ENCODE results near the gene PPP1R13L.
"Not testable (repeated sequence)": the region's sequence is repeated elsewhere in the genome, so short reads cannot be mapped to it uniquely, and the experiment has no call there.

Gene PPP1R13L

DNA sequence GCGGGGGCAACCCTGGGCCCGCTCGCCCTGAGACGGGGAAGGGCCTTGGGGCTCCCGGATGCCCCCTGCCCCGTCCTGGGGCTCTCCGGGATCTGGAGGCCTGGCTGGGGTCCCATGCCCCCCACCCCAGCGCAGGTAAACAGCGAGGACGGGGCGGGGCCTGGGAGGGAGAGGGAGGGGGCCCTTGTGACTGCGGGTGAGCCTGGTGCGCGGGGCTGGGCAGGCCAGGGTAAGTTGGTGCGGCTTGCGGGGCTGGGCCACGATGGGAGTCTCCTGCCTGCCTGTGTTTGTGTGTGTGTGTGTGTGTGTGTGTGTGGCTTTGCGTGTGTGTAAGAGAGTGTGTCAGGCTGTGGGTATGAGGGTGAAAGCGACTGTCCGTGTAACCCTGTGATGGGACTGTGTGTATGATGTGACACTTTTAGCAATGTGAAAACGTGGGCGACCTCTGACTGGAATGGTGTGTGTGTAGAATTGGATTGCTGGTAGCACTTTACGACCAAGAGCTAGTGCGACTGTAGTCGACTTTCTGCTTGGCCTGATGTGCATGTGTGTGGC, 63.9 kb downstream of the PPP1R13L start:
- H3K4me1 ChIP-seq (ENCODE audit: low read depth, poor library complexity, severe bottlenecking) = peaks cover 10% of the 10 kb centered on the region
- H3K4me3 ChIP-seq (IDR thresholded peaks at IDR 0.05; ENCODE audit: insufficient read depth, low read depth, low read length) = no peak overlapping the region
- H3K4me2 ChIP-seq = peak overlapping the region; percentile 50; the same call in 1 of the 2 replicates
- no peaks in the 10 kb centered on the region for H3K79me2 ChIP-seq (ENCODE audit: insufficient read depth, low read depth)
- no peak for TF ChIP-seq CTCF (conservative IDR thresholded peaks at IDR 0.05; ENCODE audit: low read depth, low read length)
- peak overlapping the region; percentile 30; the same call in 1 of the 2 replicates for H2AFZ ChIP-seq (ENCODE audit: low read depth)
- peaks cover 4% of the 10 kb centered on the region; the same call in 1 of the 2 replicates for H3K27me3 ChIP-seq (ENCODE audit: insufficient read depth, low read depth)
- H4K20me1 ChIP-seq (ENCODE audit: insufficient read depth) = no peaks in the 10 kb centered on the region
- no peaks in the 10 kb centered on the region for H3K36me3 ChIP-seq (ENCODE audit: insufficient read depth)
- H3K9ac ChIP-seq = no peak overlapping the region
- no peak overlapping the region for H3K27ac ChIP-seq

DNA sequence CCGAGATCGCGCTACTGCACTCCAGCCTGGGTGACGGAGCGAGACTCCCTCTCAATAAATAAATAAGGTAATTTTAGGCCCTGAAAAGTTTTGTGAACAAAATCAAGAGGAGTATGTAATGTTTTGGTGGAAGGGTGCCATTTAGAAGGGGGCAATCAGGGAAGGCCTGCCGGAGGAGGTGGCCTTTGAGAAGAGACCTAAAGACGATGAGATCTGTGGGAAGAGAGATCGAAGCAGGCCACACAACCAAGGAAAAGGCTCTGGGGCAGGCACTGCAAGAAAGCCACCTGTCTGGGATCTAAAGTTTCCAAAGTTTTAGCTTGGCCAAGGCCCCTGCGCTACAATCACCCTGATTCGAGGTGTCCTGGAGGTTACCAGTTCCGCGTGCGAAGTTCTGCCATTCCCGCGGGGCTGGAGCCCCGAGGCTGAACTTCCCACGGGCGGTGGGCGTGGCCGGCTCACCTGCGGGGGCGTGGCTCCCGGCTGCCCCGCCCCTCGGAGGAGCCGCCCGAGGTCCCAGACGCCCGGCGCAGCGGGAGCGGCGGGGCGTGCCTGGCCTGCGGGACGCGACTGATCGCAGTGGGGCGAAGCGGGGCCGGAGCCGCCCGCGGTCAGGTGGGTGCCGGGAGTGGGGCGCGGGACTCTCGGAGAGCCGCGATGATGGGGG, 64.5 kb downstream of the PPP1R13L start, which contains the start of gene KLC3:
Gene KLC3, plus strand, starts transcription at position 519 of the 667 bp plus-strand sequence. CDS start 4,792 bp downstream, outside the sequence.
- H3K36me3 ChIP-seq (ENCODE audit: insufficient read depth) = no peaks in the 10 kb centered on the region
- peak within 1 kb of the TSS; percentile 50 for H3K4me2 ChIP-seq
- no peak within 1 kb of the TSS for H3K4me3 ChIP-seq (IDR thresholded peaks at IDR 0.05; ENCODE audit: insufficient read depth, low read depth, low read length)
- no peak within 1 kb of the TSS for H3K27ac ChIP-seq
- no peak for TF ChIP-seq CTCF (conservative IDR thresholded peaks at IDR 0.05; ENCODE audit: low read depth, low read length)
- H3K4me1 ChIP-seq (ENCODE audit: low read depth, poor library complexity, severe bottlenecking) = peaks cover 10% of the 10 kb centered on the region
- no peak within 1 kb of the TSS for H3K9ac ChIP-seq
- H4K20me1 ChIP-seq (ENCODE audit: insufficient read depth) = no peaks in the 10 kb centered on the region
- peaks cover 4% of the 10 kb centered on the region; the same call in 1 of the 2 replicates for H3K27me3 ChIP-seq (ENCODE audit: insufficient read depth, low read depth)
- H2AFZ ChIP-seq (ENCODE audit: low read depth) = peak within 1 kb of the TSS; percentile 30; the same call in 1 of the 2 replicates
- no peaks in the 10 kb centered on the region for H3K79me2 ChIP-seq (ENCODE audit: insufficient read depth, low read depth)

DNA sequence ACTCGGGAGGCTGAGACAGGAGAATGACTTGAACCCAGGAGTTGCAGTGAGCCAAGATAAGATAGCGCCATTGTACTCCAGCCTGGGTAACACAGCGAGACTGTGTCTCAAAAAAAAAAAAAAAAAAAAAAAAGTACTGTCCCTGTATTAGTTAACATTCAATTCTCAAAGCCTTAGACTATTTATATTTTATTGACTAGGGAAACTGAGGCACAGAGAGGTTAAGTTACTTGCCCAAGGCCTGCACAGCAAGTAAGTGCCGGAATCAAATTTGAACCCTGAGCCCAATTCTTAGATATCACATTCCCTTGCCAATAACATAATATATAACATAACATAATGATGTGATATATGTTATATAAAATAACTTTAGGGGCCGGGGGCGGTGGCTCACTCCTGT, 65.2 kb downstream of the PPP1R13L start:
- Histone ChIP-seq H4K20me1 (ENCODE audit: insufficient read depth) (no peaks in the 10 kb centered on the region), H2AFZ (ENCODE audit: low read depth) (no peak overlapping the region), H3K4me2 (no peak overlapping the region), H3K27ac (no peak overlapping the region), H3K4me3 (IDR thresholded peaks at IDR 0.05; ENCODE audit: insufficient read depth, low read depth, low read length) (no peak overlapping the region), H3K79me2 (ENCODE audit: insufficient read depth, low read depth) (no peaks in the 10 kb centered on the region), H3K36me3 (ENCODE audit: insufficient read depth) (no peaks in the 10 kb centered on the region), H3K4me1 (ENCODE audit: low read depth, poor library complexity, severe bottlenecking) (peaks cover 10% of the 10 kb centered on the region), H3K27me3 (ENCODE audit: insufficient read depth, low read depth) (peaks cover 4% of the 10 kb centered on the region; the same call in 1 of the 2 replicates), H3K9ac (no peak overlapping the region)
- no peak for TF ChIP-seq CTCF (conservative IDR thresholded peaks at IDR 0.05; ENCODE audit: low read depth, low read length)

DNA sequence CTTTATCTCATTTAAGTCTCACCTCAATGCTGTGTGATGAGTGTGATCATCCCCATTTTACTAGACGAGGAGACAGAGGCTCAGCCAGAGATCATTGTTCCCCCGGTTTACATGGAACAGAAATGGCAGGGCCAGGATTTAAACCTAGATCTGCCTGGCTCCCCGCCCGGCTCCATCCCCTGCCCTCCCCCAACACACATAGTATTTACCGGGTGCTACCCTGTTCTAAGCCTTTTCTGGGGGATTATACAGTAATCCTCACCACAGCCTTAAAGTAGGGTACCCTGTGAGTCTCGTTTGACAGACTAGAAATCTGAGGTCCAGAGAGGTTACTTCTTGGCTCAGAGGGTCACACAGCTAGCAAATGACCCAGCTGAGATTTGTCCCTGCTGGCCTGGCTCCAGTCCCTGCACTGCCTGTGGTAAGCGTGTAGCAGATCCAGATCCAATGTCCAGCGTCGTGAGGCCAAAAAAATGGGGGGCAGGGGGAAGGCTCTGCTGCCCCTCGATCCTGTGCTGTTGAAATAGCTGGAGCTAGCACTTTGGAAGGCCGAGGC, 68.1 kb downstream of the PPP1R13L start:
- Histone ChIP-seq H4K20me1 (ENCODE audit: insufficient read depth) (no peaks in the 10 kb centered on the region), H3K27me3 (ENCODE audit: insufficient read depth, low read depth) (no peaks in the 10 kb centered on the region; the same call in 1 of the 2 replicates), H3K4me2 (no peak overlapping the region), H3K4me1 (ENCODE audit: low read depth, poor library complexity, severe bottlenecking) (peaks cover 10% of the 10 kb centered on the region), H2AFZ (ENCODE audit: low read depth) (no peak overlapping the region), H3K9ac (no peak overlapping the region), H3K4me3 (IDR thresholded peaks at IDR 0.05; ENCODE audit: insufficient read depth, low read depth, low read length) (no peak overlapping the region), H3K27ac (no peak overlapping the region), H3K79me2 (ENCODE audit: insufficient read depth, low read depth) (no peaks in the 10 kb centered on the region), H3K36me3 (ENCODE audit: insufficient read depth) (no peaks in the 10 kb centered on the region)
- TF ChIP-seq CTCF (conservative IDR thresholded peaks at IDR 0.05; ENCODE audit: low read depth, low read length) = no peak

GRCh38 chr19:45334881-45335280, 70.0 kb downstream of the PPP1R13L start:
- H3K27ac ChIP-seq; H3K79me2 ChIP-seq (ENCODE audit: insufficient read depth, low read depth); H3K9ac ChIP-seq; H3K36me3 ChIP-seq (ENCODE audit: insufficient read depth); H3K4me2 ChIP-seq; H3K27me3 ChIP-seq (ENCODE audit: insufficient read depth, low read depth); H2AFZ ChIP-seq (ENCODE audit: low read depth); H3K4me3 ChIP-seq (IDR thresholded peaks at IDR 0.05; ENCODE audit: insufficient read depth, low read depth, low read length); H4K20me1 ChIP-seq (ENCODE audit: insufficient read depth): not testable (repeated sequence)
- H3K4me1 ChIP-seq (ENCODE audit: low read depth, poor library complexity, severe bottlenecking) = peaks cover 10% of the 10 kb centered on the region

Data from KMS-11 (cell line).